Neural cell (in vitro differentiated cells): ENCODE measurements around the gene NFASC. TPM values are rescaled to one million over a fixed set of nuclear protein-coding genes. Genes with fewer than 3 reads are reported as not detected.

Source experiments
- H2AFZ ChIP-seq: fragments of 200-600, 300-800 bp; sonication (generic), shearing (Covaris generic); 2 replicates; pipeline ENCODE4 v1.6.0; 2014; ENCODE audit warnings: low read depth, mild to moderate bottlenecking, antibody characterized with exemption, low read length, moderate library complexity
- H3F3A ChIP-seq: fragments of 200-600 bp; shearing (Covaris generic); 2 replicates; pipeline ENCODE4 v1.6.1; 2016; ENCODE audit warnings: mild to moderate bottlenecking, moderate library complexity, mixed read lengths, antibody characterized with exemption, low read length; ENCODE audit not compliant: insufficient read depth, poor library complexity, severe bottlenecking
- H3K27ac ChIP-seq: fragments of 200-600, 300-800 bp; sonication (generic), shearing (Covaris generic); 2 replicates; pipeline ENCODE4 v1.5.1; 2014; ENCODE audit warnings: mild to moderate bottlenecking, low read length, moderate library complexity
- H3K27me3 ChIP-seq: fragments of 300-800, 200-600 bp; sonication (generic), shearing (Covaris generic); 2 replicates; pipeline ENCODE4 v1.6.0; 2014; ENCODE audit warnings: mild to moderate bottlenecking, low read depth, low read length, moderate library complexity; ENCODE audit not compliant: insufficient read depth
- H3K36me3 ChIP-seq: fragments of 300-800, 200-600 bp; sonication (generic), shearing (Covaris generic); 2 replicates; pipeline ENCODE4 v1.5.1; 2014; ENCODE audit warnings: mild to moderate bottlenecking, antibody characterized with exemption, low read length, moderate library complexity; ENCODE audit not compliant: insufficient read depth
- H3K4me2 ChIP-seq: fragments of 300-800, 200-600 bp; sonication (generic), shearing (Covaris generic); 2 replicates; pipeline ENCODE4 v1.6.0; 2014; ENCODE audit warnings: mild to moderate bottlenecking, low read length
- H3K4me3 ChIP-seq: fragments of 300-800, 200-600 bp; sonication (generic), shearing (Covaris generic); 2 replicates; pipeline ENCODE4 v1.5.1; 2014; ENCODE audit warnings: mild to moderate bottlenecking, low read length, moderate library complexity
- H3K79me2 ChIP-seq: fragments of 200-600 bp; shearing (Covaris generic); replicated peaks from 2 replicates; pipeline ENCODE4 v1.6.0; 2014; ENCODE audit warnings: mild to moderate bottlenecking, low read length, moderate library complexity; ENCODE audit not compliant: insufficient read depth
- H3K9ac ChIP-seq: fragments of 300-800, 200-600 bp; sonication (generic), shearing (Covaris generic); 2 replicates; pipeline ENCODE4 v1.6.1; 2016; ENCODE audit warnings: mild to moderate bottlenecking, low read length, mixed read lengths
- H3K9me2 ChIP-seq: fragments of 200-600 bp; shearing (Covaris generic); 2 replicates; pipeline ENCODE4 v1.6.1; 2016; ENCODE audit warnings: mild to moderate bottlenecking, low read length, mixed read lengths; ENCODE audit not compliant: insufficient read depth
- H3K9me3 ChIP-seq: fragments of 200-600, 300-800 bp; sonication (generic), shearing (Covaris generic); 2 replicates; pipeline ENCODE4 v1.6.1; 2016; ENCODE audit warnings: mild to moderate bottlenecking, mixed run types, low read length, moderate library complexity, mixed read lengths
- H4K20me1 ChIP-seq: fragments of 200-600 bp; shearing (Covaris generic); 2 replicates; pipeline ENCODE4 v1.6.1; 2016; ENCODE audit warnings: mild to moderate bottlenecking, mixed run types; ENCODE audit not compliant: insufficient read depth
- CTCF ChIP-seq: fragments of 450-650 bp; IDR thresholded peaks from 2 replicates; pipeline ENCODE4 v1.5.1; 2014; ENCODE audit warnings: antibody characterized with exemption, mild to moderate bottlenecking, moderate library complexity; ENCODE audit not compliant: poor library complexity, severe bottlenecking
- EP300 ChIP-seq: fragments of 450-650 bp; conservative IDR thresholded peaks from 2 replicates; pipeline ENCODE4 v1.6.1; 2014; ENCODE audit warnings: antibody characterized with exemption, mild to moderate bottlenecking, moderate library complexity; ENCODE audit not compliant: poor library complexity, severe bottlenecking
- EZH2 ChIP-seq: fragments of 200-600, 300-800 bp; shearing (Covaris generic), sonication (generic); IDR thresholded peaks from 2 replicates; pipeline ENCODE4 v1.6.1; 2014; ENCODE audit warnings: antibody characterized with exemption, low read length, borderline replicate concordance, mild to moderate bottlenecking; ENCODE audit not compliant: insufficient read depth, poor library complexity, severe bottlenecking
- MXI1 ChIP-seq: fragments of 450-650 bp; conservative IDR thresholded peaks from 2 replicates; pipeline ENCODE4 v1.6.1; 2014; ENCODE audit warnings: antibody characterized with exemption, mild to moderate bottlenecking; ENCODE audit not compliant: poor library complexity, severe bottlenecking
- POLR2AphosphoS5 ChIP-seq: IDR thresholded peaks from 2 replicates; pipeline ENCODE4 v1.6.1; 2012
- RAD21 ChIP-seq: fragments of 450-650 bp; conservative IDR thresholded peaks from 2 replicates; pipeline ENCODE4 v1.6.1; 2014; ENCODE audit warnings: antibody characterized with exemption, mild to moderate bottlenecking, moderate library complexity
- REST ChIP-seq: IDR thresholded peaks from 2 replicates; pipeline ENCODE4 v1.6.1; 2012; ENCODE audit warnings: borderline replicate concordance
- SMC3 ChIP-seq: fragments of 450-650 bp; conservative IDR thresholded peaks from 2 replicates; pipeline ENCODE4 v1.6.1; 2014; ENCODE audit warnings: antibody characterized with exemption, mild to moderate bottlenecking, moderate library complexity; ENCODE audit not compliant: poor library complexity
- TAF1 ChIP-seq: IDR thresholded peaks from 2 replicates; pipeline ENCODE4 v1.6.1; 2012; ENCODE audit warnings: low read depth
- polyA plus RNA-seq: library from polyadenylated mRNA; depleted of rRNA; stranded (reverse); fragments of >200 nt; gene quantifications from 2 replicates; pipeline ENCODE4 v1.2.3, GENCODE V29; 2014

Gene NFASC
- polyA plus RNA-seq, 1 donor from 2014 or later = 23.9 TPM

GRCh38 chr1:204932573-204932909 is 61.9 kb downstream of the NFASC start:
- TF ChIP-seq MXI1 (no peak), EP300 (no peak), EZH2 (no peak), POLR2AphosphoS5 (no peak), REST (no peak), TAF1 (no peak), CTCF (no peak), RAD21 (no peak), SMC3 (no peak)
- no peak overlapping the region for H3K9ac ChIP-seq
- no peaks in the 10 kb centered on the region for H3K27me3 ChIP-seq
- H3K9me2 ChIP-seq = no peaks in the 10 kb centered on the region
- no peak overlapping the region for H3K27ac ChIP-seq
- no peaks in the 10 kb centered on the region for H3K36me3 ChIP-seq
- no peaks in the 10 kb centered on the region for H4K20me1 ChIP-seq
- no peaks in the 10 kb centered on the region for H3K79me2 ChIP-seq
- no peak overlapping the region for H3K4me3 ChIP-seq
- H2AFZ ChIP-seq = no peak overlapping the region
- H3K4me2 ChIP-seq = no peak overlapping the region
- no peaks in the 10 kb centered on the region for H3F3A ChIP-seq
- no peaks in the 10 kb centered on the region for H3K9me3 ChIP-seq

GRCh38 chr1:204935155-204935554 is 64.5 kb downstream of the NFASC start:
- H3K4me3 ChIP-seq = no peak overlapping the region
- no peak overlapping the region for H3K27ac ChIP-seq
- H3K9ac ChIP-seq = no peak overlapping the region
- H3K9me2 ChIP-seq = no peaks in the 10 kb centered on the region
- H4K20me1 ChIP-seq = no peaks in the 10 kb centered on the region
- TF ChIP-seq EP300 = no peak
- TF ChIP-seq EZH2 = no peak
- no peak for TF ChIP-seq MXI1
- no peak for TF ChIP-seq SMC3
- TF ChIP-seq POLR2AphosphoS5 = no peak
- no peak for TF ChIP-seq RAD21
- TF ChIP-seq TAF1 = no peak
- TF ChIP-seq REST = no peak
- no peak for TF ChIP-seq CTCF
- no peaks in the 10 kb centered on the region for H3K36me3 ChIP-seq
- H3K79me2 ChIP-seq = no peaks in the 10 kb centered on the region
- H3K4me2 ChIP-seq = no peak overlapping the region
- H3F3A ChIP-seq = no peaks in the 10 kb centered on the region
- no peaks in the 10 kb centered on the region for H3K9me3 ChIP-seq
- no peak overlapping the region for H2AFZ ChIP-seq
- no peaks in the 10 kb centered on the region for H3K27me3 ChIP-seq
